ENCODE results near the gene CNKSR2.

DNA sequence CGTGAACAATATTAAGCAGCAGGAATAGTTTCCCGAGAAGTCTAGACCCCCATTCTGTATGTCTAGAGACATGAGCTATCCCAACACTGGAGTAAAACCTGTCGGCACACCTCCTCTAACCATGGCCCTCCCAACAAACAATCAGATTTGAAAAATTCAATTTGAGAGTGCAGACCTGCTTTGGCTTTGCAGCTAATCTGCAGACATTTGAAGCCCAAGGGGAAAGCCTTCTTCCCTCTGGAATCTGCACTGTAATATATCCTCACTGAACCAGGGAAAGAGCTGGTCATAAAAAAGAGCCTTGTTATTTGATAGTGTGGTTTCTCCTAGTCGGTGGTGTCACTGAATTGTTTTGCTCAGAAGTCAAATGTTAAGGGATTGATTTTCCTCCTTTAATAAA lies 328.5 kb downstream of the CNKSR2 start:
- TF ChIP-seq CTCF (conservative IDR thresholded peaks at IDR 0.05) (no peak), EZH2 (IDR thresholded peaks at IDR 0.05; ENCODE audit: low read depth) (no peak)
